GM18511 (cell line): ENCODE data around the gene SLC25A21.

ENCODE experiments used
- ATAC-seq: cut with Tn5 transposase; IDR thresholded peaks from one replicate; pipeline ENCODE4 v1.9.1; 2021; ENCODE audit warnings: mild to moderate bottlenecking, moderate library complexity; ENCODE audit not compliant: unreplicated experiment

SLC25A21 gene

DNA sequence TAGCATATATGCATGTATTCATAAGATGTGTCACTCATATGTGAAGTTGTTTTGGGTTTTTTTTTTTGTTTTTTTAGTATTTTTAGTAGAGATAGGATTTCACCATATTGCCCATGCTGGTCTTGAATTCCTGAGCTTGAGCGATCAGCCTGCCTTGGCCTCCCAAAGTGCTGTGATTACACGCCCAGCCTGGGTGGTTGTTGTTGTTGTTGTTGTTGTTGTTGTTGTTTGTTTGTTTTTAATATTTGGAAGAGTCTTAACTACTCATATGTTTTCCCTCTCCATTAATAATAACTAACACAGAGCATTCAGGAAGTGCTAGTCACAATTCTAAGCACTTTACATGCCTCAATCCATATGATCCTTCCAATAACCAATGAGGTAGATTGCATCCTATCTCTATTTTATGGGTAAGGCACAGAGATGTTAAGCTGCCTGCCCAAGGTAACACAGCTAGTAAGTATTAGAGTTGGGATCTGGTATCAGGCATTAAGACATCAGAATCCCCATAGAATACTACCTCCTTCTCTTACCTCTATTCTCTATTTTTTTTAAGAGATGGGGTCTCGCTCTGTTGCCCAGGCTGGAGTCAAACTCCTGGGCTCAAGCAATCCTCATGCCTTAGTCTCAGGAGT, 27.6 kb downstream of the SLC25A21 start:
- no peak for ATAC-seq

GRCh38 chr14:37143475-37143874, 28.9 kb downstream of the SLC25A21 start:
- ATAC-seq = no peak

GRCh38 chr14:37142835-37143401, 29.5 kb downstream of the SLC25A21 start:
- no peak for ATAC-seq

GRCh38 chr14:37140176-37140575, 32.2 kb downstream of the SLC25A21 start:
- no peak for ATAC-seq

DNA sequence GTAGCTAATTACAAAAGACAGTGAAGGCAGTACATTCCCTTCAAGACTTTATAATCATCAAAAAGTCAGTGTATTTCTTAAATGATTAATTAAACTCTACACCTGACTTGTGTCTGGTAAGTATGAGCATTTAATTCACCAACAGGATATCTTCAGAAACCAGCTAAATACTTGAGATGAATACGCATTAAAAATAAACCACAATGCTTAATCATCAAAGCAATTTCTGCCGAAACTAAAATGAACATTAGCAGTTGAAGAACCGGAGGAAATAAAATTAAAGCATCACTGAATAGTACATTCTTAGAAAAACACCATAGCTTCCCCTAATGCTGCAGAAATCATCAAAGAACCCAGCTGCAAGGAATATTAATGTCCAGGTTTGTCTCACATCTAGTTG, 32.7 kb downstream of the SLC25A21 start:
- no peak for ATAC-seq

DNA sequence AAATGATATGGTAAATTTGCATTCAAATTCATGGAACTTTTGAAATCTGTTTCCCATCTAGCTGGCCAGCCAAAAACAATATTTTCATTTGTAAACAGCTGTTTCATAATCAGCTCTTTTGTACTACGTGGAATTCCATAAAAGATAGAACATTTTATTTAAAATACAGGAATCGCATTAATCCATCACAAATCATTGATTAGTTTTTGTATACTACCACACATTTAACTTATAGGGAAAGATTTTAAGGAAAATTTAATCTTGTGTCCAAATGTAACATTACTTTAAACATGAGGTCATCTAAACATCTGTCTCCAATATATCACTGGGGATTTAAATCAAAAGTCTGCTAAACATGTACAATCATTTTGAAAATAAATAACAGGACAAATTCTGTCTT, 33.5 kb downstream of the SLC25A21 start:
- ATAC-seq = no peak

GRCh38 chr14:37133284-37133913, 39.0 kb downstream of the SLC25A21 start:
- no peak for ATAC-seq

DNA sequence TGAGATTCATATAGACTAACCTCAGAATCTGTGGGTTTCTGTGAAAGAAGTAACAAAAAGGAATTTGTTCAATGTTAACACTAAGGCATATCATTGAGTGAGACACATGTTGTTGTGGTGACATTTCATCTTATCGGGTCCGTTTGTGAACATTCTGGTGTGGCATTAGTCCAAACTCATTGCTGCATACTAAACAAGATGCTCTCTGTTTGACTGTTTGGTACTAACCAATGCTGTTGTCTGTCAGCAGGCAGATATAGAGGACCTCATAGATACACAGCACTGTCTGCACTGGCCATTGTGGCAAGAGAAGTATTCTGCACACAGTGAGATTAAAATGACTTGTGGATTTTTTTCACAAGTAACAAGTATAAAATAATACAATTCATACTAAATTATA, 41.2 kb downstream of the SLC25A21 start:
- ATAC-seq = no peak

DNA sequence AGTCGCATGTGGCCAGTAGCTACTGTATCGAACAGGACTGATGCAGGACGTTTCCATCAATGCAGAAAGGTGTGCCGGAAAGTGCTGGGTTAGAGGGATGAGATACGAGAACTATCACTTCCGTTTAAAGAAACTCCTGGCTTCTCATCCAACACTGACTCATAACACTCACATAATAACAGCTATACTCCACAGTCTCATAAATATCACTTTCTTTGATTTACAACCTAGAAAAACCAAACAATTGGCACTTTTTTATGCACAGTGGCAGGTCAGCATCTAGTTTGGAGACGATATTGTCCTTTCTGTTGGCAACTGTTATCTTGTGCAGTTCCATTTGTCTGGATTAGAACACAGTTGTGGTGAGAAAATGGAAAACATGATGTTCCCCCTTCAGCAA, 43.4 kb downstream of the SLC25A21 start:
- ATAC-seq = no peak

DNA sequence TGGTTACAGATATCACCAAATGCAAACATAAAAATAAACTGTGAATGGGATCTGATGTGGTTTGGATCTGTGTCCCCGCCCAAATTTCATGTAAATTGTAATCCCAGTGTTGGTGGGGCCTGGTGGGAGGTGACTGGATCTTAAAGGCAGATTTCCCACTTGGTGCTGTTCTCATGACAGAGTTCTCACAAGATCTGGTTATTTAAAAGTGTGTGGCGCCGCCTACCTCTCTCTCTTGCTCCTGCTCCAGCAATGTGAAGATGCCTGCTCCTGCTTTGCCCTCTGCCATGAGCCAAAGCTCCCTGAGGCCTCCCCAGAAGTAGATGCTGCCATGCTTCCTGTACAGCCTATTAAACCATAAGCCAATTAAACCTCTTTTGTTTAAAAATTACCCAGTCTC, 47.8 kb downstream of the SLC25A21 start:
- no peak for ATAC-seq

DNA sequence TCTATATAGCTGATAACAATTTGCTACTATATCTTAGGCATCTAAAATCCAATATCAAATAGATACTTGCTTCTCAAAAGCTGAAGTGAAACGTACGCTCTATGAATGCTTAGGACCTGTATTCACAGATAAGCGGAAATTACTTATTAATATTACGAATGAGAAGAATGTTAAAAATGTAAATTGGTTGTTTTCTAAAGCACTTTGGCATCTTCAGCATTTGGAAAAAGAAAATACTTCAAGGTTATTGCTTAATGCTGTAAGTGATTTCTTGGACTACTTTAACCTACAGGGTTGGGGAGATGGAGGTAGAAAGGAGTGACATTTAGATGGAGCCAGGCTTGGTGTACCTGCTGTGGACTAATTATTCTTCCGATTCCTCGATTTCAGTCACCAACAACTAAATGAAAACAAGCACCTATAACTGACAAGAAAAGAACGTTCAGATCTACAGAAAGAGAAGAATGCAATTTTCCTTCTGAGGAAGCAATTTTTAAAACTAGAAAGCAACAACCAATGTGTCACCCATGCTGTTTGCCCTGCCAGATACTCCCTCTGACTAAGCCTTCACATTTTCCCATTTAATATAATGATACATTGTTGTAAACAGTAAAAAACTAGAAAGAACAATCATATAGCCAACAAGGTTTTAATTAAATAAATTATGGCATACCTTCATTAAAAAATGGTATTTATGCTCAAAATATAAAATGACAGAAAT, 49.3 kb downstream of the SLC25A21 start:
- ATAC-seq = no peak

GRCh38 chr14:37122288-37122687, 50.1 kb downstream of the SLC25A21 start:
- ATAC-seq = no peak

DNA sequence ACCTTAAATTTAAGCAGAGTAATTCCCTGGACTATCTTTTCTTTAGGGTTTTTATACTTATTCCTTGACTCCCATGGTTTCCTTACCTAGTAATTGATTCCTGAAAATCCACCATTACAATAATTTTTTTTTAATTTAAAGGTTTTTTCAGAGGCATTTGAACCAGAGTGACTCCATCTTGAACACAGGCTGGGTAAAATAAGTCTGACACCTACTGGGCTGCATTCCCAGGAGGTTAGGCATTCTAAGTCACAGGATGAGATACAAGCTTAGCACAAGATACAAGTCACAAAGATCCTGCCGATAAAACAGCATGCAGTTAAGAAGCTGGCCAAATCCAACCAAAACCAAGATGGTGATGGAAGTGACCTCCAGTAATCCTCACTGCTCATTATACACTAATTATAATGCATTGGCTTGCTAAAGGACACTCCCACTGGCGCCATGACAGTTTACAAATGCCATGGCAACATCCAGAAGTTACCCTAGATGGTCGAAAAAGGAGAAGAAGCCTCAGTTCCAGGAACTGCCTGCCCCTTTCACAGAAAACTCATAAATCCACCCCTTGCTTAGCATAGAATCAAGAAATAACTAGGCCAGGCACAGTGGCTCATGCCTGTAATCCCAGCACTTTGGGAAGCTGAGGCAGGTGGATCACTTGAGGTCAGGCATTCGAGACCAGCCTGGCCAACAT, 53.6 kb downstream of the SLC25A21 start:
- ATAC-seq = no peak

DNA sequence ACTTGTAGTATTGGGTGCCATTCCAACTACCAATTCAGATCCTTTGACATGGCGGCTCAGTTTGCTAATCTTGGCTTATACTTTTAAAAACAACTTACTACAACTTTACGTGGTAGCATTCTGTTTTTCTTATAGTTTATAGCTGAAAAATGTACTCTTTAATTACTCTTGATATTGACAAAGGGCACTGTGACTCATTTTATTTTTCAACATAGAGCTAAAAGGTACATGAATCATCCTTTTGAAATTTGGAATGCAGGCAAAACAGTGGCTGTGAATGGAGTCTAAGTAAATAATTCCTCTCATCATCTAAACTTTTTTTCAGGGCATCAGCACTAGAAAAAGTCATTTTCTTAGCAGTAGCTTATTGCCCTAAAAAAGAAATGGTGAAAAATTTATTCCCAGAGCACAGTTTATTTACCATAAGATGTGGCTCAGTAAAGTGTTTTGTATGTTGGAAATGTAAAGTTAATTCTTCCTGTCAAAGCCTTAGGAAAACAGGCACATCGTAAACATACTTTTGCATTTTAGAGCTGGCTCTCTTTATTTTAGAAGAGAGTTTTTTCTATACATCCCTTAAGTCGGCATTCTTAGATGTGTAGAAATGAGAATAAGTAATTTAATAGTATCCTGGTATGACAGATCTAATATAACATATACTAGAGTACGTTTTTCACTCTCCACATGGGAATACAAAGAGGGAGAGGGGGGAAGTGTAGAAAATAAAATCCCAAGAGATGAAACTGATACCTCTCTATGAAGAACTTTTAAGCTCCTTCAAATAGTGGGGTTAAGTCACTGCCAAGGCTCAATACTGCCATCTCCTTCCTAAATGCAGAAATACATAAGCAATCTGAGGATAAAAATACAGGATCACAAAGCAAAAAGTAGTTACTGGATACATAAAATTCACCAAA, 55.2 kb downstream of the SLC25A21 start:
- no peak for ATAC-seq

- ATAC-seq = no peak
Observed at GRCh38 chr14:37115406-37115805, 57.0 kb downstream of the SLC25A21 start.

- no peak for ATAC-seq
Observed at GRCh38 chr14:37114559-37114958, 57.8 kb downstream of the SLC25A21 start.

GRCh38 chr14:37114002-37114401, 58.4 kb downstream of the SLC25A21 start:
- no peak for ATAC-seq

DNA sequence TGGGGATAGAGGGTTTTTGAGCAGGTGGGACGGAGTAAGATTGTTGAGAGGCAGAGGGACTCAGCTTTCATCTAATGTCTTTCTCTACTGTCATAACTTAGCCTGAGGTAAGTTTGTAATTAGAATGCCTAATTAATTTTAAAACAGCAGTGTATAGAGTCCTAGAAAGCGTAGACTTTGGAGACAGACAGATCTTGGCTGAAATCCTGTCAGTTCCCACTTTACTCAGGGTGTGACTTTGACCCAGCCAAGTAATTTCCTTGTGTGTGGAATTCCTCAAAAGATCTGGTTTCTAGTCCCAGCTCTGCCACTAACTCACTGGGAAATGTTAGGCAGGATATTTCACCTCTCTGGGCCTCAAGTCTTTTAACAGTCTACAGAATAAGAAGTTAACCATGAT, 74.3 kb downstream of the SLC25A21 start:
- no peak for ATAC-seq

- no peak for ATAC-seq
Observed at GRCh38 chr14:37094502-37094901, 77.9 kb downstream of the SLC25A21 start.

DNA sequence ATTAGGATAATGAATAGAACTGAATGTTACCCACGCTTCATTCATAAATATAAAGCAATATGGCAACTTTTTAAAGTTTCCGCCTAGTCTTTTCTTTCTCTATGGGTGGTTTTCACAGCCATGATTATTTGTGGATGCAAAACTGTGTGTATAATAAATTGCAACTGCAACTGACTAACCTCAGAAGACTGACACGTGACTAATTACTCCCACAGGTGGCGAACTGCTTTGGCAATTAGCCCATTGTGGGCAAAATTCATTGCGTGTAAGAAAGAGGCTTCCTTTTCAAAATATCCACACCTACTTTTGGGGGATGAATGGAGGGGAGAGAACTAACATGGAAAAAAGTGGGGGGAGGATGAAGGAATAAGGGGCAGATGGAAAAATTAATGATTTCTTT, 79.0 kb downstream of the SLC25A21 start:
- no peak for ATAC-seq
